ENCODE results near the gene AFF2. TPM values are rescaled to one million over a fixed set of nuclear protein-coding genes. Genes with fewer than 3 reads are reported as not detected.
"Not testable (repeated sequence)": the region's sequence is repeated elsewhere in the genome, so short reads cannot be mapped to it uniquely, and the experiment has no call there.

Gene AFF2
- total RNA-seq, 1 donor from 2014 or later = 5.2 TPM

GRCh38 chrX:148632444-148632843 lies 132.0 kb downstream of the AFF2 start:
- intact Hi-C loops (cut with micrococcal nuclease) = no loop called here

DNA sequence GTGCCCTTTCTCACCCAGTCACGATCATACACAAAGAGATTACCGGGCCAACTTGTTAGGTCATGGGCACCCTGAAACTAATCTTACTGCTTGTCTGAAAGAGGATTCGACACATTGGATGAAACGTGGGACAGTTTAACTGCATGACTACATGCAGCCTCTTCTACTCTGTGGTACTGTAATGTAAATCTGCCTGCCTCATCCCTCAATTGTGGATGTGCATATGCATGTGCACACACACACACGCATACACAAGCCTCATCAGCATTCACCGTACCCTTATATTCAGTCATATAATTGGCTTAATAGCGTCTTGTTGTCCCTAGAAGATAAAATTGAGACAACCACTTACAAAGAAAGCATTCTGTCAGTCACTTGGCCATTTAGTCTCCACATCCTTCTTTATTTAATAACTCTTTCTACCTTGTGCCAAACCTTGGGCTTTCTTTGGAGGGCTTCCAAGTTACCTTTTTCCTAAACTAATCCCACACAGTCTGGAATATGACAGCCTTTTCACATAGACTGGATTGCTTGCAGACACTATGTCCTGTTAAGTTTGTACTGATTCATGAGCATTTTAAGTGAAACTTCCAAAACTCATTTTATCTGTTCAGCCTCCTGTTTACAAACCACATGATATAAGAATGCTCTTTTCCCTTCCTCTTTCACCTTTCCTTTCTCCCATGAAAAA lies 132.9 kb downstream of the AFF2 start:
- intact Hi-C loops (cut with micrococcal nuclease) = no loop called here

DNA sequence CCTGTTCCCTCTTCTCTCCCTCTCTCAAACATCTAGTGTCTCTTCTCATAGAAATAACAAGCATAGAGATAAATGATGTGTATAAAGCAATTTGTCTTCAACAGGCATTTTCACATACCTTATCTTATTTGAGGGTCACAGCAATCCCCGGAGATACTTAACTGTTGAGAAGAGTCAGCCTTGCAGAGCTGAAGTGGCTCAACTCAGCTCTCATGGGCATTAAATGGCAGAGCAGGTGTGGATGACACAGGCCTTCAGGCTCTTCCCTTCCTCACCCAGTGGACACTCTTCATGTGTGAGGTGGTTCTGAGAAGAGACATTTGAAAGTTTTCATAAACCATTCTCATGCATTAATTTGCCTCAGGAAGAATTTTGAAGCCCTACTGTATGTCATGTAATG lies 134.2 kb downstream of the AFF2 start:
- intact Hi-C loops (cut with micrococcal nuclease) = no loop called here

DNA sequence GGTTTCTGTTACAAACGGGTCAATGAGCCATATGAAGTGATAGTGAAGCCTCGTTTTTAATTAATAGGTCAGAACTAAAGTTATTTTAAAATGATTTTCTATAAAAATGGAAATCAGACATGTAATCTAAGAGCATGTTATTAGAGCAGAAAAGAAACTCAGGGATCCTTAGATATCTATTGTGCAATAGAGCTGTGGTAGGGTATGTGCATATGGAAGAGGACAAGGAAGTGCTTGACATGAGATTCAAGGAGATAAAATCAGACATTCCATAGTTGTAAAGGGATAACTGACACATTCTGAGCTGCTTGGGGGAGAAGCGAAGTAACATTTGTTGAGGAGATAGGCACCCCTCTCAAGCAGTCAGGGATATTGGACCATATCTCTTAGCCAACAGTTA lies 143.0 kb downstream of the AFF2 start:
- intact Hi-C loops (cut with micrococcal nuclease) = no loop called here

DNA sequence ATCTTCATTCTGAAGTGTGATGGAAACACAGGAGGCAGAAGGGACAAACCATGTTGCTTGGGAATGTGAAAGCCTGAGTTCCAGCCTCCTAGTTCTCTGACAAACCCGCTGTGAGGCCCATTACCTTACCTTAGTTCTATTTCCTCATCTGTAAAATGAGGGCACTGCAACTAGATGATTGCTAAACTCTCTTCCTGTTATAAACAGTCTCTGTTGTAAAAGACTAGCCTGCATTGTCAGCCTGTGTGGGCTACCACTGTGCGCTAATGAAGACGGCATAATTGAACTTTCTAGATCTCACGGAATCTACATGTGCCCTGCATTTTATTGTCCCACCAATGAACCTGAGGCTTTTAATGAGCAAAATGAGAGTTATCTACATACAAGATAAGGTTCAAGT lies 147.2 kb downstream of the AFF2 start:
- intact Hi-C loops (cut with micrococcal nuclease) = no loop called here

DNA sequence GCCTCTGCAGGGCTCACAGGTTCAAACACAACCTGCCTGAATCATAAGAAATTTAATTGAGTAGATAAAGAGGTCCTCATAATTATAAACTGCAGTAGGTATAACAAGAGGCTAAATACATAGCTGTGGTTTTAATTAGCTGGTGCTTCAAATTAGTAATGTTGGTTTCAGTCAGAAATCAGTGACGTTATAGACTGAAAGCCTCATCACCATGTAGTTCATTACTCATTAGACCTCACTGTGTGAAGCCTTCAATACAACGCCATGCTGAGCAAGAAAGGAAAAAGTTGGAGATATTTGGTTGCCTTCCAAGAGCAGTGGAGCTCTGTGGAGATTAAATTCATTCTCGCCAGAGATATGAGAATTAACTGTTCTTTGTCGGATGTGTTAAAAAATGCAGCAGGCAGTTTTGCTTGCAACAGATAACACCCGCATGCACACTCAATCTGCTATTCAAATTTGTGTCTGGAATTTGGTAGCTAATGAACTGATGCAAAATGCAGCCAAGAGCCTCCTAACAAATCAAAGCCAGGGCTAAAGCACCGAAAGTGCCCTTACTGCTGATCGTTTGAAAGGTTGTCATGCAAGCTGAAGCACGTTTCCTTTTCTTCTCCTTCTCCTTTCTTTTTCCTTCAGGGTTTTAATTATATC lies 148.9 kb downstream of the AFF2 start:
- intact Hi-C loops (cut with micrococcal nuclease) = no loop called here

- intact Hi-C loops (cut with micrococcal nuclease) = no loop called here
Observed at GRCh38 chrX:148658115-148658730, 157.8 kb downstream of the AFF2 start.

DNA sequence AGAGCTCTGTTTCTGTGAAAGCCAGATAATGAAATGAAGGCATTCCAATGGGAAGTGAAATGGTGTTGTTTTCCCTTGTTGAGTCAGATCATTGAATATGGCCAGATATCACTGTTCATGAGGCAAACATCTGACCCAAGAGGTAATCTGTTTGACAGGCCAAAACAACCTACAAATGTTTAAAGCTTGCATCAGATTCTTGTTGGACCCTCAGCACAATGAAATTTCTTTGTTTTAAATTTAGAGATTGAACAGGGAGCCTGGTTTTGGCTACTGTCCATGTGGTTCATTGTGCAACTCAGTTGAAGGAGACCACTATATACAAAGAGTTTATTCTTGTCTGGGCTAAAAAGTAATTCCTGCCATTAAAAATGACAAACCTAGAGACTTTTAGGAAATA lies 159.1 kb downstream of the AFF2 start:
- intact Hi-C loops (cut with micrococcal nuclease) = no loop called here

DNA sequence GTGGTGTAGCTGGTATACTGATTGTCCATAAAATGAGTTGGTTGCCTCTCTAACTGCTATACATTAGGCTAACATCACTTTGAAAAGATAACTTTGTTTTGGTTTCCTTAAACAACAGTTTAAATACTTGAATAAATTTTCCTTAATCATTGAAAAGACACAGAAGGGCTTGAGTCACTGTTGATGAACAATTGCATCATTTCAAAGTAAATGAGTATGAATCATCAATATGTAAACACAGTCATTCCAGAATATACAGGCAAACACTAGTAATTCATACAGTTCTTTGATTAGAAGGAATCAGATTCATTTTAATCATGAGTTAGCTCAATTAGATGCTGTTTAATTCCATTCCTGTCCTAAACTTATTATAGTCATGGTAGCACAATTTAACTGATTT lies 160.6 kb downstream of the AFF2 start:
- intact Hi-C loops (cut with micrococcal nuclease) = no loop called here

DNA sequence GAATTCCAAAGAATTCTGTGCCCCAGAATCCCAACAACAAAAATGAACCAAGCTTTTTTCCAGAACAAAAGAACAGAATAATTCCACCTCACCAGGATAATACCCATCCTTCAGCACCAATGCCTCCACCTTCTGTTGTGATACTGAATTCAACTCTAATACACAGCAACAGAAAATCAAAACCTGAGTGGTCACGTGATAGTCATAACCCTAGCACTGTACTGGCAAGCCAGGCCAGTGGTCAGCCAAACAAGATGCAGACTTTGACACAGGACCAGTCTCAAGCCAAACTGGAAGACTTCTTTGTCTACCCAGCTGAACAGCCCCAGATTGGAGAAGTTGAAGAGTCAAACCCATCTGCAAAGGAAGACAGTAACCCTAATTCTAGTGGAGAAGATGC lies 161.6 kb downstream of the AFF2 start:
- intact Hi-C loops (cut with micrococcal nuclease) = no loop called here

DNA sequence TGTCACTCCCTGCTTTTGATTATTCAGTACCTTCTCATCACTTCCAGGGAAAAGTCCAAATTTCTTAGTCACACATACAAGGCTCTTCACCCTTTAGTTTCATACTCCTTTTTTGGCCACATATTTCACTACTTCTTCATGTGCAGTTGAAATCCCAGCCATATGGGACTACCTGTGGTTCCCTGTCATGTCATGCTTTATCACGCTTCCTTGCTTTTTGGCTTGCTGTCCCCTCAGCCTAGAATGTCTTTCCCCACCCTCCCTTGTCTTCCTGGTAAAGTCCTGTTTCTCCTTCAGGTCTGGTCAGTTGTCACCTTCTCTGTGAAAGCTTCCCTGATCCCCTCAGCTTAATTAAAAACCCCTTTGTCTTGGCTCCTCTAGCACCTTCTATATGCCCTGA lies 163.8 kb downstream of the AFF2 start:
- intact Hi-C loops (cut with micrococcal nuclease) = no loop called here

DNA sequence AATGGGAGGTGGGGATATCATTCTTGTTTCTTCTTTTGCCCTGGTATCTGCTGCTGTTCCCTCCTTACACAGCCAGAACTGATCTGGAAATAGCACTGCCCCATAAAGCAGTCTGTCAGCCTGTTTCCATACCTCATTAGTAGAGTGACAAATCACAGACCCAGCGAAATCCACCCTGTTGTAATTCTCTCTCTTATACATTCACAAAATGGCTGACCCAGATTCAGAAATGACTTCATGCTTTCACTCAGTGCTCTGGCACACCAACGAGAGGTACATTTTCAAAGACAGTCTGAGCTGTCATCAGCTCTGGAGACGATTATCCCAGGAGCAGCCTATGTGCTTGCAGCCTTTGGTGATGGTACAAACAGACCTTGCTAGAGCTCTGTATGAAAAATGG lies 164.6 kb downstream of the AFF2 start:
- intact Hi-C loops (cut with micrococcal nuclease) = no loop called here

DNA sequence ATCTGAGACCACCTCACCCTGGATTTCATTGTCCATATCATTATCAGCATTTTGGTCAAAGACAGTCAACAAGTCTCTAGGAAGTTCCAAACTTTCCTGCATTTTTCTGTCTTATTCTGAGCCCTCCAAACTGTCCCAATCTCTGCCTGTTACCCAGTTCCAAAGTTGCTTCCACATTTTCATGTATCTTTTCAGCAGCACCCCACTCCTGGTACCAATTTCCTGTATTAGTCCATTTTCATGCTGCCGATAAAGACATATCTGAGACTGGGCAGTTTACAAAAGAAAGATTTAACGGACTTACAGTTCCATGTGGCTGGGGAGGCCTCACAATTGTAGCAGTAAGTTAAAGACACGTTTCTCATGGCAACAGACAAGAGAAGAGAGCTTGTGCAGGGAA lies 168.8 kb downstream of the AFF2 start:
- intact Hi-C loops (cut with micrococcal nuclease) = not testable (repeated sequence)

DNA sequence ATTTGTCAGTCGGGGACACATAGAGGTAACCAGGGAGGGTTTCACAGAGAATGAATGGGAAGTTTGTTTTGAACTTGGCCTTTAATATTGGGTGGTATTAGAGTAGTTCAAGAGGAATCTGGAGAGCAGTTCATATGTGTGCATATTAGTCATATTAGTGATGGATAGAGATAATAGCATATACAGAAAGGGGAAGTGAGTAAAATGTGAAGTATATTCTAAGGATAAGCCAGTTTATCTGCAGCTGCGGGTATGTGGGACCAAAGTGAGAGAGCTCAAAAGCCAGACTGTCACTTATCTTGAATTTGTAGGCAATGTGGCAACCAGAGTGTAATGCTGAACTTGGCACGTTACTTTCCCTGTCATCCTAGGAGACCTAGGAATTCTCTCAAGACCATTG lies 169.9 kb downstream of the AFF2 start:
- intact Hi-C loops (cut with micrococcal nuclease) = no loop called here

DNA sequence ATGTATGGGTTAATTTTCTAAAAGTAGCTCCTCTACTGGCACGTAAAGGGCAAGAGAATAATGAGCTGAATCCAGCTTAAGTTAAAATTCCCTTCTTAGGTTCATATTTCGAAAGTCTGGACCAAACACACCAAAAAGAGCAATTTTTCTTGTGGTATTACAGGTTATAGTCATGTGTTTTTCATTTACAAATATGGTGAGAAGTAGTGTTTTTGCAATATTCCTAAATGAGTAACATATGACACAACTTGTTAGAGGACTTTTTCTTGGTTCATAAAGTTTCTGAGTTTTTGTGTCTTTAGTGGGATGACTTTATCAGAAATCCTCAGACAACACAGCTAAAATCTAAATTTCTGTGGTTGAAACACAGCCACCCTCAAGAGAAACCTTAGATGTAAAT lies 172.1 kb downstream of the AFF2 start:
- intact Hi-C loops (cut with micrococcal nuclease) = no loop called here

GRCh38 chrX:148681605-148682004 lies 181.2 kb downstream of the AFF2 start:
- intact Hi-C loops (cut with micrococcal nuclease) = no loop called here

GRCh38 chrX:148682206-148682605 lies 181.8 kb downstream of the AFF2 start:
- intact Hi-C loops (cut with micrococcal nuclease) = no loop called here

GRCh38 chrX:148691456-148691855 lies 191.0 kb downstream of the AFF2 start:
- intact Hi-C loops (cut with micrococcal nuclease) = no loop called here

DNA sequence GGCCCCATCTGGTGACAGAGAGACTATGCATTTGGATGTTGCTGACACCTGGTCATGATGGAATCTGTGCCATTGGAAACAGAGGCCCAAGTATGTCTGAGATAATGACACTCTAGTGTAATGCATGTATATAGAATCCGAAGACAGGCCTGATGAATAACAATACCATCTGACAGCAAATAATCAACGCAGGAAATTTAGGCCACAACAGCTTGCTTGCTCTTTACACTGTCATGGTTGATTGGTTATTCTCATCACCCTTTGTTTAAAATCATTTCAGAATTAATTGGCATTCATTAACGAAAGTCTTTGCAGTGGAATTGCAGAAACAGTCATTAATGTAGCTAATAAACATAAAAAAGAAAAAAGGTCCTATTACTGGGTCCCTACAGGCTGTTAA lies 194.8 kb downstream of the AFF2 start:
- intact Hi-C loops (cut with micrococcal nuclease) = no loop called here

DNA sequence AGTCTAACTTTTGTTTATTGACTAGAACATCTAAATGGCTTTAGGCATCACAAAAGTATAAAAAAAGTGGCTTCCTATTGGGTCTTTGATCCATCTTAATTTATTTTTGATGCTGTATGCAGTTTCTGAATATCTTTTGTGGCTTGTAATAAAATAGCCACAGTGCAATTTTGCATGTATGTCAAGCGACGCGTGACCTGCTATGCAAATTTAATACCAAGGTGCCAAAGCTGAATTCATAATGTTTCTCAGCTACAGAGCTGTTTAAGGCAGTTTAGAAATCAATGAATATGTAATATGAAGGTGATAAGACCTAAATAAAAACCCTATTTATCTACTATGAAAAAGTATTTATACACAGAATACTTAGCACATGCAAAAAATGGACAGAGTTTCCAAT lies 197.8 kb downstream of the AFF2 start:
- intact Hi-C loops (cut with micrococcal nuclease) = no loop called here

GRCh38 chrX:148700021-148700420 lies 199.6 kb downstream of the AFF2 start:
- intact Hi-C loops (cut with micrococcal nuclease) = no loop called here

DNA sequence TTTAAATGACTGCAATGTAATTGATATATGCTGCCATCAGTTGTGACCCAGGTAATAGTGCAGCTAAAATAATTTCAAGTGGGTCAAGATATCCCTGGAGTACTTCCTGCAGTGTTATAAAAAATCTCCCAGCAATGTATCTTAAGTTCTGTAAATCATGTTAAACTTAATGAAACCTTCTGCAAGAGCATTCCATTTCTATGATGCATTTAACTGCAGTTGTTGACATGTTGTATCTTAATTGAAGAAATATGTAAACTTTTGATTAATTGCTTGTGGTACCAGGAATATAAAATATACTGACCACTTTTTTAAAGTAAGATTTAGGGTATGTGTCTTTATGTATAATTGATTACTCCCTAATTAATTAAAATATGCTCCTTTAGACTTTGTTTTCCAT lies 213.6 kb downstream of the AFF2 start:
- intact Hi-C loops (cut with micrococcal nuclease) = no loop called here

- intact Hi-C loops (cut with micrococcal nuclease) = no loop called here
Observed at GRCh38 chrX:148715361-148715760, 214.9 kb downstream of the AFF2 start.
